ENCODE results near the gene ZIM2.

The ZIM2 gene

DNA sequence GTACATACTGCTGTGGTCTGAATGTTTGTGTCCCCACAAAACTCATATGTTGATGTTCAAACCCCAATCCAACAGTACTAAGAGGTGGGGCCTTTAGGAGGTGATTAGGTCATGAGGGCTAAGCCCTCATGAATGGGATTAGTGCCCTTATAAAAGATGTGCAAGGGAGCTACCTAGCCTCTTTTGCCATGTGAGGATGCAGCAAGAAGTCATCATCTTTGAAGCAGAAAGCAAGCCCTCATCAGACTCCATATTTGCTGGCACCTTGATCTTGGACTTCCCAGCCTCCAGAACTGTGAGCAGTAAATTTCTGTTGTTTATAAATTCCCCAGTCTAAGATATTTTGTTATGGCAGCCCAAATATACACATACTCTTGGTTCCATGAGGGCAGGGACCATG lies 33.9 kb downstream of the ZIM2 start:
- DNase-seq: no peak

DNA sequence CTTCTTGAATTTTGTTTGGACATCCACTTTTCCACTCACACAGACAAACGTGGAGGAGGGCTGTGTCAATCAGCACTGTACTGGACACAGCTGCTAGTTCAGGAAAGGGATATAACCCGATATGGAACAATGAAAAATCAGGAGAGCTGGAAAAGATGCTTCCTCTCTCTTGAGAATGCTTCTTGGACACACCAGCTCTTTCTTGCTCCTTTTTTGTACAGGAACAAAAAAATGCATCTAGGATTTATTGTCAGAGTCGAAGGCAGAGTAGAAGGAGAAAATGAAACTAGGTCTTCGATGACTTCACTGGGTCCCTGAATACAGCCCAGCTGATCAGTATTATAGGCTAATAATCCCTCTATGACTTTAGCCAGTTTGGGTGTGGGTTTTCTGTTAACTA lies 62.2 kb downstream of the ZIM2 start:
- no peak for DNase-seq

DNA sequence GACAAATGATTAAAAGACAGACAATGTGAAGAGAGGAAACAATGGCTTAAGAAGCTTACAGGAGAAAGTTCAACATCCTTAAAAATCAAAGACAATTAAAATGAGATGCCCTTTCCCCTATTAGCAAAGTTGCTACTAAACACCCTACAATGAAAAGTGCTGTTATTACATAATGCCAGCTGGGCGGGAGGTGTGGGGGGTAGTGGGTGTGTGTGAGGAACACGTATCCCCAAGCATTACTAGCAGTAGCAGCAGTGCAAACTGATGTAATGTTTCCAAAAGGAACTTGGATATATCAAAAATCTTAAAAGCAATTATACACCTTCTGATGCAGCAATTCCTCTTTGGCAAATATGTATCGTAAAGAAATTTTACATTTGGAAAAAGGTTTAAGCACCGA lies 70.9 kb downstream of the ZIM2 start:
- no peak for DNase-seq

DNA sequence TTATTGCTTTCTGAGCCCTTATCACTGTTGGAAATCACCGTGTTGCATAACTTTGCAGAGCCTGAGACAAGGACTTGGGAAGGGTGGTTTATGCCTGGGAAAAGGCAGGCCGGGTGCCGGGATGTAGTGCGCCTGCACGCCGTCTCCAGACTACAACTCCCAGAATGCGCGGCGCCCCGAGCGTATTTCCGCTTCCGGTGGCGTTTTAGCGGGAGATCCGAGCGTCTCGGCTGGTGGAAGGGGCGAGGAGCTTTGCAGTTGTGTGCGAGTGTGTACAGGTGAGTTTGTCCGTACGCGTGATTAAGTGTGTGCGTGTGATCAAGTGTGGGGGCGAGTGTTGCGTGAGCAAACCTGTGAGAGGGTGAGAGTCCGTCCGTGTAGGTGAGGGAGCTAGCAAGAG lies 75.4 kb downstream of the ZIM2 start:
- DNase-seq: peak; percentile 9

DNA sequence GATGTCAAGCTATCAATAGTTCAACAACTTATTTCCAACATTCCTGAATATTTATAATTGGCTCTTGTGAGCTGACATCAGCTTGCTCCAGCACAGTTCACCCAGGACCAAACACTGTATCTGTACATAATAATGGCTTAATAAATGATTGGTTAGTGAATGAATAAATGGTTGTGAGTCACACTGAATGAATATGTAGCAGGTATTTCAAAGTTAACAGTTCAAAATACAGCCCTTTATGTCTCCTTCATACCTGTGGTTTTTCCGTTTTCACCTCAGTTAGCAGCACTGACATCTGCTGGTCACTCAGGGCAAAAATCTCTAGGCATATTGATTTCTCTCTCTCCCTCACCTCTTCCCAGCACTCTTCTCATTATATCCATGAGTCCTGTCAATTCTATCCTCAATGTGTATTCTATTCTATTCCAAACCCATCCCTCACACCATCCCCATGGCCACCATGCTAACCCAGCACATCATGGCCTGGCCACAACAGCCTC lies 76.3 kb downstream of the ZIM2 start:
- no peak for DNase-seq

DNA sequence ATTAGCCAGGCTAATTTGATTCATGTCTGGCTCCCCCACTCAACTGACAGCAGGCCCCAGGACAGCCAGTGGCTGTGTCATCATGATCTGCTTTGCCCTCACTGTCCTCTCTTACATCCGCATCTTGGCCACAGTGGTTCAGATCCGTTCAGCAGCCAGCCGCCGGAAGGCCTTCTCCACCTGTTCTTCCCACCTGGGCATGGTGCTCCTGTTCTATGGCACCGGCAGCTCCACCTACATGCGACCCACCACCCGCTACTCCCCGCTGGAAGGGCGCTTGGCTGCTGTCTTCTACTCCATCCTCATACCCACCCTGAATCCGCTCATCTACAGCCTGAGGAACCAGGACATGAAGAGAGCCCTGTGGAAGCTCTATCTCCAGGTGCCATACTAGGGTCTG lies 79.7 kb downstream of the ZIM2 start:
- no peak for DNase-seq

GRCh38 chr19:56759531-56759930 lies 81.0 kb downstream of the ZIM2 start:
- no peak for DNase-seq

DNA sequence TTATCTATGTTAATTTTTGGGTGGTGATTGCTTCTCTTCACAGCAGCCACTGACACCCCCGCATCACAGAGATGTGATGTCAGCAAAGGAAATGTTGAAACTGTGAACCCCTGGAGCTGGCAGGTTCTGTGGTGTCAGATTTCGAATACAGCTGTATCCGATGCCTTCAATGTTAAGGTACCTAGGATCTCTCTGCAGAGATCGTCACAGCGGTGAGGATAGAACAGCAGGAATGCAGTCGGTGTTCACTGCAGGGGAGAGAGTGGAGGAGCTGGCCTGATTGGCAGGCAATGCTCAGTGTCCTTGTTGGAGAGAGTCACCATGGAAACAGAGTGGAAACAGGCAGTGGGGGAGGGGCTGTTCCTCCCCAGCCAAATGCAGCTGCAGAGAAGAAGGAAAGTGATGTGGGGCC lies 89.4 kb downstream of the ZIM2 start:
- no peak for DNase-seq

DNA sequence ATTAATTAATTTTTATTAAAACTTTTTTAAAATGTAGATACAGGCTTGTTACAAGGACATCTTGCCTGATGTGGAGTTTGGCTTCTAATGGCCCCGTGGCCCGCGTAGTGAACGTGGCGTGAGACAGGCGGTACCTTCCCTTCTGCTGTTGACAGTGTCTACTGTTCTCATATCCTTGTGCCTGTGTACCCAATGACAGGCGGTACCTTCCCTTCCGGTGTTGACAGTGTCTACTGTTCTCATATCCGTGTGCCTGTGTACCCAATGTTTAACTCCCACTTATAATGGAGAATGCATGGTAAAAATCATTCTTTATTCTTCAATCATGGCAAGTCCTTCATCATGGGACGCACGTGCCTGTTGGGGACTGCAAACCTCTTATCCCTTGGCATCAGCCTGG lies 89.9 kb downstream of the ZIM2 start:
- DNase-seq: no peak

- DNase-seq: peak; percentile 5
Observed at GRCh38 chr19:56748378-56748777, 92.1 kb downstream of the ZIM2 start.

DNA sequence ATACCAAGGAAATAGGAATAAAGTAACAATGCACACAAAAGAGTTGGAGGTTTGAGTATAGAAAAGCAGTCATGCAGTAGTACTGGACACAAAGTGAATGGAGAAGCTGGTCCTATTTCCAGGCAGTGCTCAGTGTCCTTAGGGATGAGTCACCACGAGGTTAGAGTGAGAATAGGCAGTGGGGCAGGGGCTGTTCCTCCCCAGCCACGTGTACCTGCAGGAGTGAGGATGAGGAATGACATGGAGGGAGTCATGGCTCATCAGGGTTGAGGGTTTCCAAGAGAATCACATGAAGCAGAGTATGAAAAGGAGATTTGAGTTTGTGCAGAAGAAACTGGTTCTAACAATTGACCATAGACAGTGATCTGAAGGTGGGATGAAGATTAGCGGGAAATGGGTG lies 94.2 kb downstream of the ZIM2 start:
- no peak for DNase-seq

- DNase-seq: no peak
Observed at GRCh38 chr19:56740501-56740900, 100.0 kb downstream of the ZIM2 start.

GRCh38 chr19:56736571-56736970 lies 104.0 kb downstream of the ZIM2 start:
- DNase-seq: no peak

GRCh38 chr19:56732976-56733375 lies 107.5 kb downstream of the ZIM2 start:
- DNase-seq: peak; percentile 1

DNA sequence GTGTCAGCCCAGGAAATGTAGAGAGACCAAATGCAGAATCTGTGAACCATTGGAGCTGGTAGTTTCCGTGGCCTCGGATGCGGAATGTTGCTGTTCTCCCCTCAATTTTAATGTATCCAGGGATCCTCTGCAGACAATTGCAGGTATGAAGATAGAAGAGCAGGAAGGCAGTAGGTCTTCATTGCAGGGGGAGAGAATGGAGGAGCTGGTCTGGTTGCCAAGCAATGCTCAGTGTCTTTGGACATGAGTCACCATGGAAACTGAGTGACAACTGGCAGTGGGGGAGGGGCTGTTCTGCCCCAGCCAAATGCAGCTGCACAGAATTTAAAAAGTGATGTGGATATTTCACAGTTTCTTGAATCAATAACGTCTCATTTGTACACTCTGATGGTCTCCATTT lies 112.8 kb downstream of the ZIM2 start:
- DNase-seq: no peak

GRCh38 chr19:56725829-56726424 lies 114.6 kb downstream of the ZIM2 start:
- DNase-seq: no peak

All from fibroblast of skin of scalp (primary cell).